Measurements from ENCODE around the gene PALM.
"Not testable (repeated sequence)": the region's sequence is repeated elsewhere in the genome, so short reads cannot be mapped to it uniquely, and the experiment has no call there.

The PALM gene

DNA sequence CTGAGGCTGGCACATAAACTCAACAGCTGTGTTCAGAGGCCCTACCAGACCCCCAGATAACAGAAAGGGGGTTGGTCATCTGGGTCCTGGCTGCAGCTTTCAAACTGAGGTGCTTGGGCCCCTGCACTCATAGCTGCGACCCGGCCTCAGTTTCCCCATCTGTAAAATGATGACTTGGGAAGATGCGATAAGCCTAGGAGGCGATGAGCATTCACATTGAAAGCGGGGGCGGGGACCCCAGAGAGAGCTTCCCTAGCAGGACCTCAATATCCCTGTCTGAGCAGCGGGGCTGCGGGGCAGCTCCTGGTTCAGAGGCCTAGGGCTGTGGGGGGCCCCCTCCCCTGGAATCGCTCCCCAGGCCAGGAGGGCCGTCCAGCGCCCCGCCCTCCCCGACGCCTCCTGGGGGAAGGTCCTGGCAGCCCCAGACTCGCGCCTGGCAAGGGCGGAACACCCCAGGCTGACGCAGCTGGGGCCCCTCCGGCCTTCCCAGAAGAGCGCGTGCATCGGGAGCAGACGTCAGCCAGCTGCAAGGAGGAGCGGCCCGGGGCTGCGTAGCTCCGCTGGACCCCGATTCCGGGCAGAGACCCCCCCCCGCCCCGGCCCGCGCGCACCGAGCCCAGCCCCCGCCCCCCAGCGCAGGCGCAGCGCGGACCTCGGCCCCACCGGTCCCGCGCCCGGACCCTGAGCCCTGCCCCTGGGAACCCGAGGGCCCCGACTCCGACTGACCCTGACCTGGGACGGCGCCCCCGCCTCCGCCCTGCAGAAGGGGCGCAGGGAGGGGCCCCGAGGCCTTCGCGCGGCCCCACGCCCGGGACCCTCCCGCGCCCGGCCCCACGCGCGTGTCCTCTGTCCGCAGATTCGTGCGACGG lies 29.1 kb upstream of the PALM start:
- DNase-seq = no peak

DNA sequence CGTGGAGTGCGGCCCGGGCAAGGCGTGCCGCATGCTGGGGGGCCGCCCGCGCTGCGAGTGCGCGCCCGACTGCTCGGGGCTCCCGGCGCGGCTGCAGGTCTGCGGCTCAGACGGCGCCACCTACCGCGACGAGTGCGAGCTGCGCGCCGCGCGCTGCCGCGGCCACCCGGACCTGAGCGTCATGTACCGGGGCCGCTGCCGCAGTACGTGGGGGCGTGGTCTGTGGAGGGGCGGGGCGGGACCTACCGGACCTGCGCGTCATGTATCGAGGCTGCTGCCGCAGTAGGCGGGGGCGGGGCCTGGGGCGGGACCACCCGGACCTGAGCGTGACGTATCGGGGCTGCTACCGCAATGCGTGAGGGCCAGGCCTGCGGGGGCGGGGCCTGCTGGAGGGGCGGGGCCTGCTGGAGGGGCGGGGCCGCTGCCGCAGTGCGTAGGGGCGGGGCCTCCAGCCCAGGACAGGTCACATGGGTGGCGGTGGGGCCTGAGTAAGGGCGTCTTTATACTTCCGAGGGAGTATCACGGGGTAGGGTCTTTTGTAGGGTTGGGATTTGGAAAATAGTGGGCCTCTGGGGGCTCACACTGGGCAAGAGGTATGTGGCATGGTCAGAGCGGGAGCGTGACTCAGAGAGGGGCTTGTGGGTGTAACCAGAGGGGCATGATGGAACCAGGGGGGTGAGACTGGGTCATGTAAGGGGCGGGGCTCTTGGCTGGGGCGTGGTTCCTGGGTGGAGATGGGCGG lies 28.3 kb upstream of the PALM start:
- DNase-seq = peak; percentile 89

DNA sequence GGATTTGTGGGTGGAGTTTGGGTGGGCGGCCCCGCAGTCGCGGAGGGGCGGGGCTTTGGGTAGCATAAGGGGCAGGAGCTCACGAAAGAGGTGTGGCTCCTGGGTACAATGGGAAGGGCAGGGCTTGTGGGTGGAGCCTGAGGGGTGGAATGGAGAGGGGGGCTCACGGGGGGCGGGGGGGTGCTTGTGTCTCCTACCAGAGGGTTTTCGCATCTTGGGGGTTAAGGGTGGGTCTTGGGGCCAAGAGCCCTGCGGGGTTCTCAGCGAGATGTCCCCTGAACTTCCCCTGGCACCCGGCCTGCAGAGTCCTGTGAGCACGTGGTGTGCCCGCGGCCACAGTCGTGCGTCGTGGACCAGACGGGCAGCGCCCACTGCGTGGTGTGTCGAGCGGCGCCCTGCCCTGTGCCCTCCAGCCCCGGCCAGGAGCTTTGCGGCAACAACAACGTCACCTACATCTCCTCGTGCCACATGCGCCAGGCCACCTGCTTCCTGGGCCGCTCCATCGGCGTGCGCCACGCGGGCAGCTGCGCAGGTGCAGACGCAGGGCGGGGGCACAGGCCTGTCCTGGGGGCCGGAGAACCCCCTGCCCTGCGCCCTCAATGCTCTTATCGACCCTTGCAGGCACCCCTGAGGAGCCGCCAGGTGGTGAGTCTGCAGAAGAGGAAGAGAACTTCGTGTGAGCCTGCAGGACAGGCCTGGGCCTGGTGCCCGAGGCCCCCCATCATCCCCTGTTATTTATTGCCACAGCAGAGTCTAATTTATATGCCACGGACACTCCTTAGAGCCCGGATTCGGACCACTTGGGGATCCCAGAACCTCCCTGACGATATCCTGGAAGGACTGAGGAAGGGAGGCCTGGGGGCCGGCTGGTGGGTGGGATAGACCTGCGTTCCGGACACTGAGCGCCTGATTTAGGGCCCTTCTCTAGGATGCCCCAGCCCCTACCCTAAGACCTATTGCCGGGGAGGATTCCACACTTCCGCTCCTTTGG lies 27.4 kb upstream of the PALM start:
- no peak for DNase-seq

DNA sequence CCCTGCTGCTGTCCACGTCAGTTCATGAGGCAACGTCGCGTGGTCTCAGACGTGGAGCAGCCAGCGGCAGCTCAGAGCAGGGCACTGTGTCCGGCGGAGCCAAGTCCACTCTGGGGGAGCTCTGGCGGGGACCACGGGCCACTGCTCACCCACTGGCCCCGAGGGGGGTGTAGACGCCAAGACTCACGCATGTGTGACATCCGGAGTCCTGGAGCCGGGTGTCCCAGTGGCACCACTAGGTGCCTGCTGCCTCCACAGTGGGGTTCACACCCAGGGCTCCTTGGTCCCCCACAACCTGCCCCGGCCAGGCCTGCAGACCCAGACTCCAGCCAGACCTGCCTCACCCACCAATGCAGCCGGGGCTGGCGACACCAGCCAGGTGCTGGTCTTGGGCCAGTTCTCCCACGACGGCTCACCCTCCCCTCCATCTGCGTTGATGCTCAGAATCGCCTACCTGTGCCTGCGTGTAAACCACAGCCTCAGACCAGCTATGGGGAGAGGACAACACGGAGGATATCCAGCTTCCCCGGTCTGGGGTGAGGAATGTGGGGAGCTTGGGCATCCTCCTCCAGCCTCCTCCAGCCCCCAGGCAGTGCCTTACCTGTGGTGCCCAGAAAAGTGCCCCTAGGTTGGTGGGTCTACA lies 25.9 kb upstream of the PALM start:
- DNase-seq = no peak

DNA sequence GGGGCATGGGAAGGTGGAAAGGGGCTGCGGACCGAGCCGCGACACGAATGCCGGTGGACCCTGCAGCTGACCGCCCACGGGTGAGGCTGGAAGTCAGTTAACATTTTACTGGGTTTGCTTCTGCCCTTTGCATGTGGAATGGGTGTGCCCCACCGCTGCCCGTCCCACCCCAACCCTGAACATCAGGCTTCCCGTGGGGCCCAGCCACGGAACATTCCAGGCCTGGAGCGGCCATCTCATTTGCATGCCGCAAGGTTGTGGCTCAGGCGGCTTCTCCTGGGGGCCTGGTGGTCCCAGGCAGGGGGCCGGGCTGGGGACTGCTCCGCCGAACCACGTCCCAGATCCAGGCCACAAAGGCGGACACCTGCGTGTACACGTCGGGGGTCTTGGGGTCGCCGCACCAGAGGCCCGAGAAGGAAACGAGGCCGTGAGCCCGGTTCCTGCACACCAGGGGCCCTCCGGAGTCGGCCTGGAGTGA lies 23.2 kb upstream of the PALM start:
- DNase-seq = no peak

DNA sequence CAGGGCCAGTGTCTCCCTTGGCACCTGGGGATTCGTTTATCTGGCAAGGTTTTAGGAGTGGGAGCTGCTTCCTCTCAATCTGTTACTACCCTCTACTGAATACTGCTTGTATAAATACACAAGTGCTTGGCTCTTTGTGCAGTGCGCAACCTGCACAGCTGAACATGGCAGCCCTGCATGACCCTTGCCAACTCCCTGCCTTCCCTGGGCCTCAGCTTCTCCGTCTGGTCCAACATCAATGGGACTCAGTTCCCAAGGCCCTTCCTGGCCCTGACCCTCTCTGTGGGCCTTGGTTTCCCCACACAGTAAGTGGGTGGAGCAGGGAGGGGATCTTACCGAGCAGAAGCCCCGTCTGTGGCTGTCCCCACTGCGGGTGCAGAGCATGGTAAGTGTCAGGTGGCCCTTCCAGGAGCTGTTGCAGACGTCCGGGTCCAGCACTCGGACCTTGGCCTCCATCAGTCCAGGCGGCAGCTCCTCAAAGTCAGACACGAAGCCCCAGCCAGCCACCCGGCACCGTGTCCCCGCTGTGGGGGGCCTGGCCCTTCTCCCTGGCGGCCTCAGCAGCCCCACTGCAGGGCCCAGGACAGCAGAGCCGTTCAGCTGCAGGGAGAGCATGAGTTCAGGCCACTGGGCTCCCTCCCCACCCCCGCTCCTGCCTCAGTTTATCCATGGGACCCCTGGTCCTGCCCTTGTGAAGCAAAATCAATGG lies 22.0 kb upstream of the PALM start:
- no peak for DNase-seq

DNA sequence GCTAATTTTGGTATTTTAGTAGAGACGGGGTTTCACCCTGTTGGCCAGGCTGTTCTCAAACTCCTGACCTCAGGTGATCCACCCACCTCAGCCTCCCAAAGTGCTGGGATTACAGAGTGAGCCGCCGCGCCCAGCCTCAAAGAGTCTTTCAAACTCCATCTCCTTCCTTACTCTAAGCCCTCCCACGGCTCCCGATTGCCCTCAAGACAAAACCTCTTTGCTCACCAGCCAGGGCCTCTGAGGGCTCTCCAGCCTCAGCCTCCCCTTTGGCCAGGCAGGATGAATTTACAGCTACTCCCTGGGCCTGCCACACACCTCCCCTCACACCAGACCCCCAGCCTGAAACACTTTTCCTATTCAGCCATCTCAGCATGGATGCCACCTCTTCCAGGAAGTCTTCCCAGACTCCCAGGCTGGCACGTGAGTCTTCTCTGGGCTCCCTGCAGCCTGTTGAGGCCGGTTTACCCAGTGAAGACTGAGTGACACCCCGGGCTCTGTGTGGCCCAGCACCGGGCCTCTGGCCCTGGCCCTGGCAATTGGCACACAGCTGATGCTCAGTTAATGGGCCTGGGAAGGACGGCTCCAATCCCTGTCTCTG lies 21.1 kb upstream of the PALM start:
- no peak for DNase-seq

DNA sequence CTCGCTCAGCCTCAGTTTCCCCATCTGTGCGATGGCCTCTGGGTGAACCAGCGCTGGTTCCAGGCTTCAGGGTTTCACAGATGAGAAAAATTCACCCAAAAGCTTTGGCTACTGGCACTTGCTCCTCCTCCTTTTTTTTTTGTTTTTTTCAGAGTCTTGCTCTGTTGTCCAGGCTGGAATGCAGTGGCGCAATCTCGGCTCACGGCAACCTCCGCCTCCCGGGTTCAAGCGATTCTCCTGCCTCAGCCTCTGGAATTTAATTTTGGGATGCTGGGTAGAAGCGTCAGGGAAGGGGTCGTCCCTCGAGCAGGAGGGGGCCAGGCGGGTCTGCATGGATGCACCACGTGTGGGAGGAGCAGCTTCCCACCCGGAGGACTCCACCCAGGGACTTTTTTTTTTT lies 20.5 kb upstream of the PALM start:
- no peak for DNase-seq

DNA sequence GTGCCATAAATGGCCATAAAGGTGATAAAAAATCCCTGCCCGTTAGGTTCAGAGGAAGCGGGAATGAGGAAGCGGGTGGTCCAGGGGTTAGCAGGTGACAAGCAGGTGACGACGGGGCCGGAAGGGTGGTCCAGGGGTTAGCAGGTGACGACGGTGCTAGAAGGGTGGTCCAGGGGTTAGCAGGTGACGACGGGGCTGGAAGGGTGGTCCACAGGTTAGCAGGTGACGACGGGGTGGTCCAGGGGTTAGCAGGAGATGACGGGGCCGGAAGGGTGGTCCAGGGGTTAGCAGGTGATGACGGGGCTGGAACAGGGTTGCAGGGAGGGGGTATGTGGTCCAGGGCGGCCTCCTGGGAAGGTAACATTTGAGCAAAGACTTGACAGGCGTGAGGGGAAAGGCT lies 19.7 kb upstream of the PALM start:
- DNase-seq = no peak

DNA sequence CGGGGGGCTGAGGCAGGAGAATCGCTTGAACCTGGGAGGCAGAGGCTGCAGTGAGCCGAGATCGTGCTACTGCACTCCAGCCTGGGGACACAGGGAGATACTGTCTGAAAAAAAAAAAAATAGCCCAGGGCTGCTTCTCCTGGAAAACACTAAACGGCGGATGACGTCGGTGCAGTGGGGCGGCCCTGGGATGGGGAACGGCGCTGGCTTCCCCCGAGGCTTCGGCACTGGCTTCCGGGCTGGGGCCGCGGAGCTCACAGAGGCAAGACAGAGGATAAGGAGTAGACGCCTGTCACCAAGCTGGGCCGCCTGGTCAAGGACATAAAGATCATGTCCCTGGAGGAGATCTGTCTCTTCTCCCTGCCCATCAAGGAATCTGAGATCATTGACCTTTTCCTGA lies 18.5 kb upstream of the PALM start:
- DNase-seq = no peak

DNA sequence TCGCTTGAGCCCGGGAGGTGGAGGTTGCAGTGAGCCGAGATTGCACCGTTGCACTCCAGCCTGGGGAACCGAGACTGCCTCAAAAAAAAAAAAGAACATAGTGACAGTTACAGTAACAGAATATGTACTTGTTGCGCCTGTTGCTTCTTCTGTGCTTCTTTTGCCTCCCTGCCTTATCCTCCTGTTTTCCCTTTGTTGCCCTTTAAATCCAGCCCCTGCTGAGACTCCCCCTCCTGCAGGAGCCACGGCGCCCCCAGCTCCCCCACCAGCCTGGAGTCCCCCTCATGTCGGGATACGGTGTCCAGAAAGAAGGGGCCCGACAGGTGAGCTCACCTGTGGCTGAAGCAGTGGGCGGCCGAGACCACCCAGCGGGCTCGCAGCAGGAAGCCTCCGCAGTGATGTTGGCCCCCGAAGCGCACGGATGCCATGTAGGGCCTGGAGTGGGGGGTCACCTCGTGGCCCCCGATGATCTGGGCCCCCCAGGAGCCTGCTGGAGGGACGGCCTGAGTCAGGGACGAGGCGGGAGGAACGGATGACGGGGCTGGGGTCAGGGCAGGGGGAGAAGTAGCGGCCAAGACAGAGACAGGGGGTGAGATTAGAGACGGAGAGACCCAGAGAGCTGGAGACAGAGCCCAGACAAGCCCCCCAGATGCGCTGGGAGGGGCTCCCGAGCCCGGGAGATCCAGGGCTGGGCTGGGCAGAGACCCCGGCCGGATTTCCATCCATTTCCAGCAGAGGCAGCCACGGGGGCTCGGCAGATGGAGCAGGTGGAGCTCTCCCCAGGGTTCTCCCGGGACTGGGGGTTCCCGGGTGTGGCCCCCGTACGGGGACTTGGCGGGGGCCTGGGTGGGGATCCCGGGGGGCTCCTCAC lies 14.0 kb upstream of the PALM start:
- DNase-seq = no peak

DNA sequence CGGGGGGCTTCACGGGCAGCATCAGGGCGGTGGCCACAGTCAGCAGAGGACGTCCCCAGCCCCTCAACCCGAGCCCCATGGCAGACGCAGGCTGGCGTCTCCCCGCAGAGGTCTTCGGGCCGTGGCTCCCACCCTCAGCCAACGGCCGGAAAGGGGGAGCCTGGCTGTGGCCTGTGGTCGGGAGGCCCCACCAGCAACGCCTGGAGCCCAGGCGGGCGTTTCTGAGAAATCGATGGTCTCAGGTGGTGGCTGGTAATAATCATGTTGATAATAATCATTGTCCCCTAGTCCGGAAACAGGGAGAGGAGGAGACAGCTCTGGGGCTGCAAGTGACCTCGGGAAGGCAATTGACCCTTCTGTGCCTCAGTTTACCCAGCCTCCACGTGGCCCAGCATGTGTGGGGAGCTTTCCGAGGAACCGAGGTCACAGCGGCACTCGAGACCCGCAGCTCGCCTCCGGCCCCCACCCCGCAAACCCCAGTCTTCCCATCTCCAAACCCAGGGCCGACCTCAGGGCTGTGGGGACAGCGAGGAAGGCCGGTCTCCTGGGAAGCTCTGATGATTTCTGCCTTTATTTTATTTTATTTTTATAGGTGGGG lies 13.3 kb upstream of the PALM start, which contains the start of gene PRSS57:
TSS of gene PRSS57 (minus strand) at position 101 of the 598 bp plus-strand sequence. CDS start at position 79, 22 bp downstream.
- DNase-seq = no peak

DNA sequence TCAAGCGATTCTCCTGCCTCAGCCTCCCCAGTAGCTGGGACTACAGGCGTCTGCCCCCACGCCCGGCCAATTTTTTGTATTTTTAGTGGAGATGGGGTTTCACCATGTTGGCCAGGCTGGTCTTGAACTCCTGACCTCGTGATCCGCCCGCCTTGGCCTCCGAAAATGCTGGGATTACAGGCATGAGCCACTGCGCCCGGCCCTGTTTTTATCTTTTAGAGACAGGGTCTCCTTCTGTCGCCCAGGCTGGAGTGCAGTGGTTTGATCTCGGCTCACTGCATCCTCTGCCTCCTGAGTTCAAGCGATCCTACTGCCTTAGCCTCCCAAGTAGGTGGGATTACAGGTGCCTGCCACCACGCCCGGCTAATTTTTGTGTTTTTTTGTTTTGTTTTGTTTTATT lies 10.2 kb upstream of the PALM start:
- DNase-seq = not testable (repeated sequence)

DNA sequence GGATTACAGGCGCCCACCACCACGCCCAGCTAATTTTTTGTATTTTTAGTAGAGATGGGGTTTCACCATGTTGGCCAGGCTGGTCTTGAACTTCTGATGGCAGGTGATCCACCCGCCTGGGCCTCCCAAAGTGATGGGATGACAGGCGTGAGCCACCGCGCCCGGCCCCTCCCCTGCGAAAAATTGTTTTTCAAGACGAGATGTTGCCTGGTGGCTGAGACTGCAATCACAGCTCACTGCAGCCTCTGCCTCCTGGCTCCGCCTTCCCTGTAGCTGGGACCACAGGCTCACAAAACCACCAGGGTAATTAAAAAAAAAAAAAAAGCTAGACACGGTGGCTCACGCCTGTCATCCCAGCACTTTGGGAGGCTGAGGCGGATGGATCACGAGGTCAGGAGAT lies 8.8 kb upstream of the PALM start:
- not testable (repeated sequence) for DNase-seq

DNA sequence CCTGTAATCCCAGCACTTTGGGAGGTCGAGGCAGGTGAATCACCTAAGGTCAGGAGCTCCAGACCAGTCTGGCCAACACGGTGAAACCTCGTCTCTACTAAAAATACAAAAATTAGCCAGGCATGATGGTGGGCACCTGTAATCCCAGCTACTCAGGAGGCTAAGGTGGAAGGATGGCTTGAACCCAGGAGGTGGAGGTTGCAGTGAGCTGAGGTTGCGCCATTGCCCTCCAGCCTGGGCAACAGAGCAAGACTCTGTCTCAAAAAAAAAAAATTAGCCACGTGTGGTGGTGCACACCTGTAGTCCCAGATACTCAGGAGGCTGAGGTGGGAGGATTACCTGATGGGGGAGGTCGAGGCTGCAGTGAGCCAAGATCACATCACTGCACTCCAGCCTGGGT lies 5.9 kb upstream of the PALM start:
- DNase-seq = not testable (repeated sequence)

DNA sequence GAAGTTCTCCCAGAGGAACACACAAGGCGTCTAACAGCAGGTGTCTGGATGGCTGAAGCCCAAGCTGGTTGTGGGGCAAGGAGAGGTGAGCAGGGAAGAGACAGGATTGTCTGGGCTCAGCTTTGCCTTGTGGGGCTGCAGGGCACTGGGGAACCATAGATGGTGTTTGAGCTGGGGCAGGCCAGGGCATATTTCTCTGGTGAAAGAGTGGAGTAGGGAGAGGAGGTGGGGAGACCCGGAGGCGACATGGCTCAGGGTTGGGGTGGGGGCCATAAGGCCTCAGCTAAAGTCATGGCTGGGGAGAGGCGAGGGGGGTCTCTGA lies 5.4 kb upstream of the PALM start:
- DNase-seq = no peak

DNA sequence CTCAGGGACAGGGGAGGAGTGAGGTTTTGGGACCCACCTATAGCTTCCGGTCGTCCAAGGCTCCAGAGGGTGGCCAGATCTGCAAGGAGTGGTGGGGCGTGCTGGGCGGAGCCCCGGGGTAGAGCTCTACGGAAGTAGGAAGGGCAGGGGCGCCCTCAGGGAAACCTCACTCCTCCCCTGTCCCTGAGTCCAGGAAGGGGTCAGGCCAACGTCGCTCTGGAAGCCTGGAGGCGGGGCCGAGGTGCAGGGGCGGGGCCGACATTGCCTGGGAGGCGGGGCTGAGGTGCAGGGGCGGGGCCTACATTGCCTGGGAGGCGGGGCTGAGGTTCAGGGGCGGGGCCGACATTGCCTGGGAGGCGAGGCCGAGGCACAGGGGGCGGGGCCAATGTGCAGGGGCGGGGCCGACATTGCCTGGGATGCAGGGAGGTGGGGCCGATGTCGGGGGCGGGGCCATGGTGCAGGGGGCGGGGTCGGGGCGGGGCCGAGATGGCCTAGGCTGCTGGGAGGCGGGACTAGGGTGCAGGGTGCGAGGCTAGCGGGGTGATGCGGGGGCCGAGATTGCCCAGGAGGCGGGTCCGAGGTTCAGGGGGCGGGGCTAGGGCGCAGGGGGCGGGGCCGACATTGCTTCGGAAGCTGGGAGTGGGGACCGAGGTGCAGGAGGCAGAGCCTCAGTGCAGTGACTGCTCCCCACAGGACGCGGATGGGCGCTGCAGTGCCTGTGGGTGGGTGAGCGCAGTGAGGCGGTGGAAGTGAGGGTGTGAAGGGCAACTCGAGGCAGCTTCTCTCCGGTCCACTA lies 4.9 kb upstream of the PALM start:
- DNase-seq = no peak

DNA sequence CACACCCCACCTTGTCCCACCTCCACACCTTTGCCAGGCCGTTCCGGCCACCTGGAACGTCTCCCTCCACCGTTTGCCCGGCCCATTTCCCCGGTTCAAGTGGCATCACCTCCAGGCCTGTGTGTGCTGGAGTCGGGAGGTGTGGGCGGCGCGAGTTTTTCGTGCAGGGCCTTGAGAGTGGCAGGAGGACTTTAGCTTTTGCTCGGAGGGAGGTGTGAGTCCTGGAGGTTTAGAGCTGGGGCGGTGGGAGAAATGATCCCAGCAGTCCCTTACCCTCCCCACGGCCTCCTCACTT lies 4.3 kb upstream of the PALM start:
- no peak for DNase-seq

All from cerebellar nuclear complex (tissue), 1 donor.